MM.1S (cell line): Measurements from ENCODE around the gene FNDC1.

Experiments used
- CTCF ChIP-seq: fragments of 300-600 bp; sonication (generic); IDR thresholded peaks from 2 replicates; pipeline ENCODE4 v1.5.1; 2016; ENCODE audit warnings: antibody characterized with exemption, low read length, mixed read lengths
- EZH2phosphoT487 ChIP-seq: fragments of 300-600 bp; sonication (generic); IDR thresholded peaks from 2 replicates; pipeline ENCODE4 v1.6.1; 2018; ENCODE audit warnings: antibody characterized with exemption, low read length

- peak; percentile 73 for TF ChIP-seq CTCF
- TF ChIP-seq EZH2phosphoT487, result no peak
Observed at GRCh38 chr6:159134701-159135364, 34.4 kb upstream of the FNDC1 start.
